OCI-LY3 (cell line): ENCODE measurements around the gene B4GALT1.
A peak's percentile ranks its signal among the peaks of the same experiment; 100 is the strongest.

ENCODE experiments used
- H2AFZ ChIP-seq: fragments of 200-600, 300-600 bp; shearing (Covaris generic); 2 replicates; pipeline ENCODE4 v1.6.0; 2014; ENCODE audit warnings: antibody characterized with exemption, low read depth, low read length
- H3K27ac ChIP-seq: fragments of 200-600, 300-600 bp; sonication (generic); 2 replicates; pipeline ENCODE4 v1.5.1; 2014; ENCODE audit warnings: mild to moderate bottlenecking, low read length, moderate library complexity, mixed read lengths
- H3K27me3 ChIP-seq: fragments of 200-600, 300-600 bp; sonication (generic); 2 replicates; pipeline ENCODE4 v1.6.1; 2014; ENCODE audit warnings: low read depth, low read length, mixed read lengths
- H3K36me3 ChIP-seq: fragments of 200-600, 300-600 bp; sonication (generic); replicated peaks from 2 replicates; pipeline ENCODE3; 2014; ENCODE audit warnings: low read depth, low read length, mixed read lengths
- H3K4me1 ChIP-seq: fragments of 300-600, 200-600 bp; sonication (generic); 2 replicates; pipeline ENCODE4 v1.6.1; 2014; ENCODE audit warnings: low read length, mixed read lengths
- H3K4me2 ChIP-seq: fragments of 200-600, 300-600 bp; sonication (generic); 2 replicates; pipeline ENCODE4 v1.6.1; 2014; ENCODE audit warnings: low read length, mixed read lengths
- H3K4me3 ChIP-seq: fragments of 300-600, 200-600 bp; sonication (generic); 2 replicates; pipeline ENCODE4 v1.5.1; 2014; ENCODE audit warnings: antibody characterized with exemption, mild to moderate bottlenecking, low read length, moderate library complexity
- H3K79me2 ChIP-seq: fragments of 300-600, 200-600 bp; shearing (Covaris generic); 2 replicates; pipeline ENCODE4 v1.6.1; 2014; ENCODE audit warnings: mild to moderate bottlenecking, low read length, mixed read lengths
- H3K9ac ChIP-seq: fragments of 300-600, 200-600 bp; shearing (Covaris generic); 2 replicates; pipeline ENCODE4 v1.6.0; 2014; ENCODE audit warnings: mild to moderate bottlenecking, low read length, moderate library complexity
- H3K9me3 ChIP-seq: fragments of 200-600, 300-600 bp; shearing (Covaris generic); 2 replicates; pipeline ENCODE4 v1.6.1; 2014; ENCODE audit warnings: low read length, mixed read lengths; ENCODE audit not compliant: insufficient read depth
- H4K20me1 ChIP-seq: fragments of 200-600, 300-600 bp; sonication (generic); 2 replicates; pipeline ENCODE4 v1.6.1; 2016; ENCODE audit warnings: low read length, mixed read lengths; ENCODE audit not compliant: insufficient read depth
- CTCF ChIP-seq: fragments of 200-600, 300-600 bp; sonication (generic); IDR thresholded peaks from 2 replicates; pipeline ENCODE4 v1.5.1; 2014; ENCODE audit warnings: antibody characterized with exemption, low read length, low read depth
- EZH2phosphoT487 ChIP-seq: fragments of 200-600 bp; shearing (Covaris generic); IDR thresholded peaks from 2 replicates; pipeline ENCODE4 v1.6.1; 2018; ENCODE audit warnings: antibody characterized with exemption, mixed run types, low read depth

Gene B4GALT1

GRCh38 chr9:33131790-33132772 lies 35.1 kb downstream of the B4GALT1 start:
- Histone ChIP-seq H3K27me3 (no peaks in the 10 kb centered on the region), H3K36me3 (peaks cover 67% of the 10 kb centered on the region), H3K4me3 (no peak overlapping the region), H3K9ac (no peak overlapping the region), H3K9me3 (no peaks in the 10 kb centered on the region), H3K4me1 (peaks cover 84% of the 10 kb centered on the region), H2AFZ (no peak overlapping the region), H4K20me1 (peaks cover 23% of the 10 kb centered on the region; the same call in 1 of the 2 replicates), H3K4me2 (no peak overlapping the region), H3K79me2 (peaks cover 95% of the 10 kb centered on the region), H3K27ac (peak overlapping the region; percentile 61; the same call in 1 of the 2 replicates)
- TF ChIP-seq EZH2phosphoT487 (no peak), CTCF (no peak)

GRCh38 chr9:33130961-33131789 lies 36.0 kb downstream of the B4GALT1 start:
- TF ChIP-seq EZH2phosphoT487: no peak
- TF ChIP-seq CTCF: no peak
- Histone ChIP-seq H3K9me3 (no peaks in the 10 kb centered on the region), H4K20me1 (peaks cover 20% of the 10 kb centered on the region; the same call in 1 of the 2 replicates), H3K9ac (peak overlapping the region; percentile 45; the same call in 1 of the 2 replicates), H3K27me3 (no peaks in the 10 kb centered on the region), H3K79me2 (peaks cover 92% of the 10 kb centered on the region), H3K4me2 (peak overlapping the region; percentile 49), H2AFZ (no peak overlapping the region), H3K4me3 (peak overlapping the region; percentile 9; the same call in 1 of the 2 replicates), H3K27ac (peak overlapping the region; percentile 61), H3K4me1 (peaks cover 80% of the 10 kb centered on the region), H3K36me3 (peaks cover 73% of the 10 kb centered on the region)

- Histone ChIP-seq H3K4me1 (peaks cover 79% of the 10 kb centered on the region), H3K27ac (peak overlapping the region; percentile 61), H3K36me3 (peaks cover 83% of the 10 kb centered on the region), H3K79me2 (peaks cover 92% of the 10 kb centered on the region), H3K4me2 (peak overlapping the region; percentile 49), H3K9me3 (no peaks in the 10 kb centered on the region), H4K20me1 (peaks cover 29% of the 10 kb centered on the region; the same call in 1 of the 2 replicates), H2AFZ (no peak overlapping the region), H3K9ac (peak overlapping the region; percentile 45; the same call in 1 of the 2 replicates), H3K4me3 (0 out of 2 replicates have a peak overlapping the region, but pooled peaks have one; percentile 7), H3K27me3 (no peaks in the 10 kb centered on the region)
- TF ChIP-seq CTCF: no peak
- no peak for TF ChIP-seq EZH2phosphoT487
Measured at GRCh38 chr9:33129886-33130881, 37.0 kb downstream of the B4GALT1 start.
